ENCODE results near the gene KIFAP3.

KIFAP3 gene

GRCh38 chr1:169970114-169970513, 104.4 kb downstream of the KIFAP3 start:
- Histone ChIP-seq H2BK15ac (ENCODE audit: low read depth, poor library complexity, severe bottlenecking) (no peak overlapping the region), H3K27ac (ENCODE audit: low read length, poor library complexity, severe bottlenecking) (no peak overlapping the region), H2AK5ac (ENCODE audit: low read length, severe bottlenecking) (no peak overlapping the region), H3K9ac (ENCODE audit: low read length) (no peak overlapping the region), H3K4me1 (ENCODE audit: control insufficient read depth, insufficient read depth, low read depth, low read length) (no peaks in the 10 kb centered on the region), H3K18ac (ENCODE audit: low read depth in 1 of 2, low read length in 2 of 2) (no peak overlapping the region), H4K8ac (ENCODE audit: low read length) (no peak overlapping the region), H3K9me3 (ENCODE audit: control insufficient read depth, low read length) (no peaks in the 10 kb centered on the region), H3K4me2 (ENCODE audit: low read length, poor library complexity, severe bottlenecking) (no peak overlapping the region), H3K4ac (ENCODE audit: low read depth in 1 of 2, low read length in 2 of 2) (no peak overlapping the region), H3K36me3 (ENCODE audit: control insufficient read depth in 1 of 2, insufficient read depth in 2 of 2, low read depth in 1 of 2, low read length in 2 of 2) (peaks cover 0 to 40% of the 10 kb centered on the region in 2 experiments), H3K4me3 (ENCODE audit: insufficient read depth in 1 of 2, low read depth in 1 of 2, low read length in 2 of 2) (no peak overlapping the region), H3K14ac (ENCODE audit: low read length in 2 of 2) (no peak overlapping the region), H2BK120ac (ENCODE audit: low read depth, low read length) (no peak overlapping the region), H4K91ac (ENCODE audit: low read length) (no peak overlapping the region), H3K79me1 (replicated peaks; ENCODE audit: low read length, poor library complexity, severe bottlenecking) (no peaks in the 10 kb centered on the region), H2BK12ac (ENCODE audit: low read length in 2 of 2) (no peak overlapping the region), H3K23ac (ENCODE audit: low read length in 2 of 2) (no peak overlapping the region), H2AFZ (ENCODE audit: low read depth, low read length) (no peak overlapping the region), H3K27me3 (ENCODE audit: control insufficient read depth in 1 of 2, insufficient read depth in 1 of 2, low read length in 2 of 2) (no peaks in the 10 kb centered on the region), H2BK5ac (ENCODE audit: low read depth, low read length, poor library complexity, severe bottlenecking) (no peak overlapping the region)
- WGBS, result 80% methylated on average over 1 of the region's 2 CpGs
- DNase-seq, result no peak

GRCh38 chr1:169968174-169968573, 106.3 kb downstream of the KIFAP3 start:
- no peak overlapping the region for H3K14ac ChIP-seq (ENCODE audit: low read length in 2 of 2)
- no peaks in the 10 kb centered on the region for H3K79me1 ChIP-seq (replicated peaks; ENCODE audit: low read length, poor library complexity, severe bottlenecking)
- H3K4me2 ChIP-seq (ENCODE audit: low read length, poor library complexity, severe bottlenecking), result no peak overlapping the region
- no peak overlapping the region for H3K9ac ChIP-seq (ENCODE audit: low read length)
- no peak overlapping the region for H2AK5ac ChIP-seq (ENCODE audit: low read length, severe bottlenecking)
- H3K9me3 ChIP-seq (ENCODE audit: control insufficient read depth, low read length), result no peaks in the 10 kb centered on the region
- no peak overlapping the region for H4K91ac ChIP-seq (ENCODE audit: low read length)
- H2BK15ac ChIP-seq (ENCODE audit: low read depth, poor library complexity, severe bottlenecking), result no peak overlapping the region
- no peak overlapping the region for H2BK12ac ChIP-seq (ENCODE audit: low read length in 2 of 2)
- peaks cover 0 to 48% of the 10 kb centered on the region in 2 experiments for H3K36me3 ChIP-seq (ENCODE audit: control insufficient read depth in 1 of 2, insufficient read depth in 2 of 2, low read depth in 1 of 2, low read length in 2 of 2)
- H3K4ac ChIP-seq (ENCODE audit: low read depth in 1 of 2, low read length in 2 of 2), result no peak overlapping the region
- no peaks in the 10 kb centered on the region for H3K4me1 ChIP-seq (ENCODE audit: control insufficient read depth, insufficient read depth, low read depth, low read length)
- H4K8ac ChIP-seq (ENCODE audit: low read length), result no peak overlapping the region
- H2BK5ac ChIP-seq (ENCODE audit: low read depth, low read length, poor library complexity, severe bottlenecking), result no peak overlapping the region
- no peak overlapping the region for H3K27ac ChIP-seq (ENCODE audit: low read length, poor library complexity, severe bottlenecking)
- H3K23ac ChIP-seq (ENCODE audit: low read length in 2 of 2), result no peak overlapping the region
- no peak for DNase-seq
- no peak overlapping the region for H3K4me3 ChIP-seq (ENCODE audit: insufficient read depth in 1 of 2, low read depth in 1 of 2, low read length in 2 of 2)
- H2BK120ac ChIP-seq (ENCODE audit: low read depth, low read length), result no peak overlapping the region
- H3K27me3 ChIP-seq (ENCODE audit: control insufficient read depth in 1 of 2, insufficient read depth in 1 of 2, low read length in 2 of 2), result no peaks in the 10 kb centered on the region
- no peak overlapping the region for H3K18ac ChIP-seq (ENCODE audit: low read depth in 1 of 2, low read length in 2 of 2)
- 53% methylated on average over 2 of the region's 4 CpGs for WGBS
- no peak overlapping the region for H2AFZ ChIP-seq (ENCODE audit: low read depth, low read length)

GRCh38 chr1:169964206-169964605, 110.3 kb downstream of the KIFAP3 start:
- H3K4me3 ChIP-seq (ENCODE audit: insufficient read depth in 1 of 2, low read depth in 1 of 2, low read length in 2 of 2), result no peak overlapping the region
- H3K27ac ChIP-seq (ENCODE audit: low read length, poor library complexity, severe bottlenecking), result no peak overlapping the region
- H4K91ac ChIP-seq (ENCODE audit: low read length), result no peak overlapping the region
- no peak overlapping the region for H3K14ac ChIP-seq (ENCODE audit: low read length in 2 of 2)
- H2AK5ac ChIP-seq (ENCODE audit: low read length, severe bottlenecking), result no peak overlapping the region
- H3K9ac ChIP-seq (ENCODE audit: low read length), result no peak overlapping the region
- no peak for DNase-seq
- no peaks in the 10 kb centered on the region for H3K4me1 ChIP-seq (ENCODE audit: control insufficient read depth, insufficient read depth, low read depth, low read length)
- no peaks in the 10 kb centered on the region for H3K79me1 ChIP-seq (replicated peaks; ENCODE audit: low read length, poor library complexity, severe bottlenecking)
- H3K9me3 ChIP-seq (ENCODE audit: control insufficient read depth, low read length), result no peaks in the 10 kb centered on the region
- H3K4me2 ChIP-seq (ENCODE audit: low read length, poor library complexity, severe bottlenecking), result no peak overlapping the region
- no peak overlapping the region for H2AFZ ChIP-seq (ENCODE audit: low read depth, low read length)
- H3K36me3 ChIP-seq (ENCODE audit: control insufficient read depth in 1 of 2, insufficient read depth in 2 of 2, low read depth in 1 of 2, low read length in 2 of 2), result peaks cover 0 to 29% of the 10 kb centered on the region in 2 experiments
- H2BK5ac ChIP-seq (ENCODE audit: low read depth, low read length, poor library complexity, severe bottlenecking), result no peak overlapping the region
- no peak overlapping the region for H2BK12ac ChIP-seq (ENCODE audit: low read length in 2 of 2)
- H3K27me3 ChIP-seq (ENCODE audit: control insufficient read depth in 1 of 2, insufficient read depth in 1 of 2, low read length in 2 of 2), result no peaks in the 10 kb centered on the region
- H2BK120ac ChIP-seq (ENCODE audit: low read depth, low read length), result no peak overlapping the region
- H4K8ac ChIP-seq (ENCODE audit: low read length), result no peak overlapping the region
- WGBS, result 97% methylated on average over 2 of the region's 4 CpGs
- H2BK15ac ChIP-seq (ENCODE audit: low read depth, poor library complexity, severe bottlenecking), result no peak overlapping the region
- H3K23ac ChIP-seq (ENCODE audit: low read length in 2 of 2), result no peak overlapping the region
- H3K18ac ChIP-seq (ENCODE audit: low read depth in 1 of 2, low read length in 2 of 2), result no peak overlapping the region
- H3K4ac ChIP-seq (ENCODE audit: low read depth in 1 of 2, low read length in 2 of 2), result no peak overlapping the region

- H3K4me1 ChIP-seq (ENCODE audit: control insufficient read depth, insufficient read depth, low read depth, low read length), result no peaks in the 10 kb centered on the region
- no peaks in the 10 kb centered on the region for H3K9me3 ChIP-seq (ENCODE audit: control insufficient read depth, low read length)
- H4K8ac ChIP-seq (ENCODE audit: low read length), result no peak overlapping the region
- no peak overlapping the region for H4K91ac ChIP-seq (ENCODE audit: low read length)
- H3K4ac ChIP-seq (ENCODE audit: low read depth in 1 of 2, low read length in 2 of 2), result no peak overlapping the region
- no peak overlapping the region for H3K27ac ChIP-seq (ENCODE audit: low read length, poor library complexity, severe bottlenecking)
- no peak for DNase-seq
- no peak overlapping the region for H2BK120ac ChIP-seq (ENCODE audit: low read depth, low read length)
- peaks cover 0 to 25% of the 10 kb centered on the region in 2 experiments for H3K36me3 ChIP-seq (ENCODE audit: control insufficient read depth in 1 of 2, insufficient read depth in 2 of 2, low read depth in 1 of 2, low read length in 2 of 2)
- H3K4me2 ChIP-seq (ENCODE audit: low read length, poor library complexity, severe bottlenecking), result no peak overlapping the region
- H2BK15ac ChIP-seq (ENCODE audit: low read depth, poor library complexity, severe bottlenecking), result no peak overlapping the region
- H3K9ac ChIP-seq (ENCODE audit: low read length), result no peak overlapping the region
- H3K23ac ChIP-seq (ENCODE audit: low read length in 2 of 2), result no peak overlapping the region
- H3K27me3 ChIP-seq (ENCODE audit: control insufficient read depth in 1 of 2, insufficient read depth in 1 of 2, low read length in 2 of 2), result no peaks in the 10 kb centered on the region
- no peak overlapping the region for H2BK12ac ChIP-seq (ENCODE audit: low read length in 2 of 2)
- H2AFZ ChIP-seq (ENCODE audit: low read depth, low read length), result no peak overlapping the region
- no peak overlapping the region for H3K18ac ChIP-seq (ENCODE audit: low read depth in 1 of 2, low read length in 2 of 2)
- H3K4me3 ChIP-seq (ENCODE audit: insufficient read depth in 1 of 2, low read depth in 1 of 2, low read length in 2 of 2), result no peak overlapping the region
- no peaks in the 10 kb centered on the region for H3K79me1 ChIP-seq (replicated peaks; ENCODE audit: low read length, poor library complexity, severe bottlenecking)
- no peak overlapping the region for H2BK5ac ChIP-seq (ENCODE audit: low read depth, low read length, poor library complexity, severe bottlenecking)
- H3K14ac ChIP-seq (ENCODE audit: low read length in 2 of 2), result no peak overlapping the region
- no peak overlapping the region for H2AK5ac ChIP-seq (ENCODE audit: low read length, severe bottlenecking)
Observed at GRCh38 chr1:169959686-169960085, 114.8 kb downstream of the KIFAP3 start.

Data from mesenchymal stem cell (in vitro differentiated cells and primary cell).